ENCODE measurements around the gene PFKFB1. TPM values are rescaled to one million over a fixed set of nuclear protein-coding genes. Genes with fewer than 3 reads are reported as not detected.

Gene PFKFB1
- polyA plus RNA-seq, 1 donor (not counting 4 experiments of a cell fraction or from before 2014, with no cell fraction given) = 0.33 TPM

DNA sequence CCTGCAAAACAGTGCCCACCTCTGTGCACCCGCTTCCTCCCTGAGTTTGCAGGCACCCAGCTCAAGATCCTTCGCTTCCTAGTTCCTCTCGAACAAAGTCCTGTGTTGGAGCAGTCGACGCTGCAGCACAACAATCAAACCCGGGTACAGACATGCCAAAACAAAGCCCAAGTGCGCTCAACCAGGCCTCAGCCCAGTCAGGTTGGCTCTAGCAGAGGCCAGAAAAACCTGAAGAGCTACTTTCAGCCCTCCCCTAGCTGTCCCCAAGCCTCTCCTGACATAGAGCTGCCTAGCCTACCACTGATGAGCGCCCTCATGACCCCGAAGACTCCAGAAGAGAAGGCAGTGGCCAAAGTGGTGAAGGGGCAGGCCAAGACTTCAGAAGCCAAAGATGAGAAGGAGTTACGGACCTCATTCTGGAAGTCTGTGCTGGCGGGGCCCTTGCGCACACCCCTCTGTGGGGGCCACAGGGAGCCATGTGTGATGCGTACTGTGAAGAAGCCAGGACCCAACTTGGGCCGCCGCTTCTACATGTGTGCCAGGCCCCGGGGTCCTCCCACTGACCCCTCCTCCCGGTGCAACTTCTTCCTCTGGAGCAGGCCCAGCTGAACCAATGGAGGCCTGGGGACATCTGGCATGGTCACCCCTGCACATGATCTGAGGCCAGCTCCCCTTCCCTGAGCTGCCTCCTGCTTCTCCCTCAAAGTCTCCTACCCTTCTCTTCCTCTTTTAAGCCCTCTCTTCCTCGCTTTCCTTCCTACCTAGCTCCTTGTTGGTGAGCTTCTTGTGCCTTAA lies 13.0 kb upstream of the PFKFB1 start:
- no peak overlapping the region for H2AFZ ChIP-seq (ENCODE audit: control insufficient read depth, low read length)
- TF ChIP-seq EZH2 (IDR thresholded peaks at IDR 0.05; ENCODE audit: low read length) = no peak
- TF ChIP-seq, protein P1, sequence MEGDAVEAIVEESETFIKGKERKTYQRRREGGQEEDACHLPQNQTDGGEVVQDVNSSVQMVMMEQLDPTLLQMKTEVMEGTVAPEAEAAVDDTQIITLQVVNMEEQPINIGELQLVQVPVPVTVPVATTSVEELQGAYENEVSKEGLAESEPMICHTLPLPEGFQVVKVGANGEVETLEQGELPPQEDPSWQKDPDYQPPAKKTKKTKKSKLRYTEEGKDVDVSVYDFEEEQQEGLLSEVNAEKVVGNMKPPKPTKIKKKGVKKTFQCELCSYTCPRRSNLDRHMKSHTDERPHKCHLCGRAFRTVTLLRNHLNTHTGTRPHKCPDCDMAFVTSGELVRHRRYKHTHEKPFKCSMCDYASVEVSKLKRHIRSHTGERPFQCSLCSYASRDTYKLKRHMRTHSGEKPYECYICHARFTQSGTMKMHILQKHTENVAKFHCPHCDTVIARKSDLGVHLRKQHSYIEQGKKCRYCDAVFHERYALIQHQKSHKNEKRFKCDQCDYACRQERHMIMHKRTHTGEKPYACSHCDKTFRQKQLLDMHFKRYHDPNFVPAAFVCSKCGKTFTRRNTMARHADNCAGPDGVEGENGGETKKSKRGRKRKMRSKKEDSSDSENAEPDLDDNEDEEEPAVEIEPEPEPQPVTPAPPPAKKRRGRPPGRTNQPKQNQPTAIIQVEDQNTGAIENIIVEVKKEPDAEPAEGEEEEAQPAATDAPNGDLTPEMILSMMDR (optimal IDR thresholded peaks at IDR 0.05 in 1 of 3, IDR thresholded peaks at IDR 0.05 in 1 of 3, conservative IDR thresholded peaks at IDR 0.05 in 1 of 3; ENCODE audit: extremely low read depth in 1 of 3, insufficient read depth in 2 of 3, low read length in 3 of 3) = no peak
- H3K27ac ChIP-seq (ENCODE audit: control insufficient read depth, insufficient read depth, low read length) = peak overlapping the region; percentile 44
- H3K27me3 ChIP-seq (ENCODE audit: control insufficient read depth, extremely low read depth, insufficient read depth, low read length) = no peaks in the 10 kb centered on the region
- peaks cover 2 to 17% of the 10 kb centered on the region in 2 experiments for H3K36me3 ChIP-seq (ENCODE audit: control insufficient read depth in 2 of 2, extremely low read depth in 1 of 2, insufficient read depth in 2 of 2, low read length in 2 of 2)
- H4K20me1 ChIP-seq (ENCODE audit: control insufficient read depth, extremely low read depth, insufficient read depth, low read length) = no peaks in the 10 kb centered on the region
- no peaks in the 10 kb centered on the region for H3K9me1 ChIP-seq (ENCODE audit: control insufficient read depth, extremely low read depth, insufficient read depth, low read length)
- no peak overlapping the region for H3K4me3 ChIP-seq (ENCODE audit: control insufficient read depth in 2 of 3, extremely low read depth in 1 of 3, insufficient read depth in 2 of 3, low read depth in 1 of 3, low read length in 3 of 3)
- no peak overlapping the region for H3K9ac ChIP-seq (ENCODE audit: control insufficient read depth, extremely low read depth, insufficient read depth, low read length)
- FAIRE-seq (no peak), DNase-seq (ENCODE audit: low read depth, low spot score) (no peak)
- H3K4me1 ChIP-seq (ENCODE audit: control insufficient read depth, extremely low read depth, insufficient read depth, low read length) = peaks cover 28% of the 10 kb centered on the region
- no peaks in the 10 kb centered on the region for H3K9me3 ChIP-seq (ENCODE audit: control insufficient read depth, low read depth, low read length)
- peaks cover 7% of the 10 kb centered on the region for H3K79me2 ChIP-seq (ENCODE audit: control insufficient read depth, insufficient read depth, low read length)
- dilution Hi-C loops (cut with MboI; ENCODE audit: extremely low pct_ligation_motif_present, low sequenced_read_pairs) = no loop called here
- peak overlapping the region; percentile 17 for H3K4me2 ChIP-seq (ENCODE audit: control insufficient read depth, extremely low read depth, insufficient read depth, low read depth, low read length)

DNA sequence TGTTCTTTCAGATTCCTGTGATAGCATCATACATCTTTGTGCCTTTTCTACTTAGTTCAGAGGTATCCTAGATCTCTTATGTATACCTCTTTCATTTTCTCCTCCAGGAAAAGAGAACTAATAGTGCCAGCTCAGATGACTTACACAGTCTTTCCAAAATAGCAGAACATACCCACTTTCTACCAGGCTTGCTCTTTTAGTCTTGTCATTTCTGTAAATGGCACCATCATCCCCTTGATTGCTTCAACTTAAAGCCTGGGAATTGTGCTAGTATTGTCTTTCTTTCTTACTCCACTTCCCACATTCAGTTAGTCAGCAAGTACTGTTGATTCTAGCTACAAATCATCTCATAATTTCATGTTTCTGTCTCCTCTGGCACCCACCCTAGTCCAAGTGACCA lies 11.3 kb upstream of the PFKFB1 start:
- Histone ChIP-seq H3K9ac (ENCODE audit: control insufficient read depth, extremely low read depth, insufficient read depth, low read length) (no peak overlapping the region), H3K36me3 (ENCODE audit: control insufficient read depth in 2 of 2, extremely low read depth in 1 of 2, insufficient read depth in 2 of 2, low read length in 2 of 2) (peaks cover 2 to 17% of the 10 kb centered on the region in 2 experiments), H3K9me3 (ENCODE audit: control insufficient read depth, low read depth, low read length) (no peaks in the 10 kb centered on the region), H3K79me2 (ENCODE audit: control insufficient read depth, insufficient read depth, low read length) (peaks cover 24% of the 10 kb centered on the region), H4K20me1 (ENCODE audit: control insufficient read depth, extremely low read depth, insufficient read depth, low read length) (no peaks in the 10 kb centered on the region), H2AFZ (ENCODE audit: control insufficient read depth, low read length) (no peak overlapping the region), H3K27me3 (ENCODE audit: control insufficient read depth, extremely low read depth, insufficient read depth, low read length) (no peaks in the 10 kb centered on the region), H3K27ac (ENCODE audit: control insufficient read depth, insufficient read depth, low read length) (no peak overlapping the region), H3K4me3 (ENCODE audit: control insufficient read depth in 2 of 3, extremely low read depth in 1 of 3, insufficient read depth in 2 of 3, low read depth in 1 of 3, low read length in 3 of 3) (no peak overlapping the region), H3K9me1 (ENCODE audit: control insufficient read depth, extremely low read depth, insufficient read depth, low read length) (no peaks in the 10 kb centered on the region), H3K4me2 (ENCODE audit: control insufficient read depth, extremely low read depth, insufficient read depth, low read depth, low read length) (no peak overlapping the region), H3K4me1 (ENCODE audit: control insufficient read depth, extremely low read depth, insufficient read depth, low read length) (peaks cover 31% of the 10 kb centered on the region)
- DNase-seq (ENCODE audit: low read depth, low spot score) = no peak
- TF ChIP-seq EZH2 (IDR thresholded peaks at IDR 0.05; ENCODE audit: low read length) = no peak
- TF ChIP-seq, protein P1 (optimal IDR thresholded peaks at IDR 0.05 in 1 of 3, IDR thresholded peaks at IDR 0.05 in 1 of 3, conservative IDR thresholded peaks at IDR 0.05 in 1 of 3; ENCODE audit: extremely low read depth in 1 of 3, insufficient read depth in 2 of 3, low read length in 3 of 3) = no peak
- FAIRE-seq = no peak
- dilution Hi-C loops (cut with MboI; ENCODE audit: extremely low pct_ligation_motif_present, low sequenced_read_pairs) = no loop called here
